ENCODE measurements around the gene ATP8A1.
"Not testable (repeated sequence)": the region's sequence is repeated elsewhere in the genome, so short reads cannot be mapped to it uniquely, and the experiment has no call there.

Gene ATP8A1

DNA sequence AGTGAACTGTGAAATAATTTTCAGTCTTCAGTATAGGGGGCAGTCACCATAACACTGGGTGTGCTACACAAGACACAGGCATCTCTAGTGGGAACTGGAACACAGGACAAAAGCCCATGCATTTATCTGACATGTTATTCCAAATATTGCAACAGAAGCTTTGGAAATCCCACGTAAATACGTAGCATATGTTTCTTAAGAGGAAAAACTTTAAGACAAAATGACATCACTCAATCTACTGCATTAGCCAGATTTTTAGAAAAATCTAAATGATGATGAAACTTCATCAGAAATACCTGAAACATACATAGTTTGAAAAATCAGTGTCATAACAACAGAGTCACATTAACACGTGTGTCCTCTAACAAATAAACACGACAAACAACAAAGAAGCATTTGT lies 245.1 kb downstream of the ATP8A1 start:
- no peak for DNase-seq (ENCODE audit: low read depth, low spot score)

DNA sequence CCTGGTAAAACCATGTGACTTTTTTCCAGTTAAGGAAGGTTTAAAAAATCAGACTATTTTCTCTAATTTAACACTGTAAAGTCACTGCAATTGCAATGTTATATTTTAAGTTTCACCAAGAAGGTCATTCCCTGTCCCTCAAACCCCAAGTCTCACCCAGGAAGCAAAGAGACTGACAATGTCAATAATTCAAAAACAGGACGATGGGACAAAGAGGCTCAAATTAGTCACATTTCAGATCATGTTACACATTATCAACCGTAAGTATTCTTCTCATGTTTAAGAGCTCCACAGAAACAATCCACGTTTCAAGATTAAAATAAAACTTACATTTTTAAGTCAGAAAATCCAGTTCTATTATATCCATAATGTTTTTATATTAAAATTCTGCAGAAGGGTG lies 246.5 kb downstream of the ATP8A1 start:
- DNase-seq (ENCODE audit: low read depth, low spot score): no peak

DNA sequence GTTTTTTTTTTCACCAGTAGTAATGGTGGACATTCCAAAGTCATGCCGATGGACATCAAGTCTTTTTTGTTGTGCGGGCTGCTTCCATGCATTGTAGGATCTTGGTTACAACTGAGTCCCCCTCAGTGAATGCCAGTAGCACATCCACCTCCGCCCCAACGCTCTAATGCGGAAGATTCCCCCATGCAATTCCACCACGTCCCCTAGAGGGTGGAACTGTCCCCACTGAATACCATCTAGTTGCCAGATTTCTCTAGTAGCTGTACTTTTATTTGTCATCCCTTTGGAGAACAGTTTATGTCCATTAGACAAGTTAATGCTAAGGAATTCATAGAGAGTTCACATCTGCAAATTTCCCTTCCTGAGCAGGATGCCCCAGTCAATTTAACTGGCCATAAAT lies 252.9 kb downstream of the ATP8A1 start:
- no peak for DNase-seq (ENCODE audit: low read depth, low spot score)

DNA sequence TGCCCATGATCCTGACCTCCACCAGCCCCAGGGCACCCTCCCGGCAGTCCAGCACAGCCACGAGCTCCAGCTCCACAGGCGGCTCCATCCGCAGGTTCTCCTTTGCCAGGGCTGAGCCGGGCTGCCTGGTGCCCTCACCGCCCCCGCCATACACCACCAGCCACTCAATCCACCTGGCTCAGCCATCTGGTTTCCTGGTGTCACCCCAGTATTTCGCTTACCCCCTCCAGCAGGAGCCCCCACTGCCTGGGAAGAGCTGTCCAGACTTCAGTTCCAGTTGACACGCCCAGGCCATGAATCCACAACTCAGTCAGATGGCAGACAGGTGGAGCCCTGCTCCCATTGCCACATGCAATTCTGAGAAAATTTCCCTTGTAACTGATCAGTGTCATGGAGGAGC lies 255.7 kb downstream of the ATP8A1 start:
- DNase-seq (ENCODE audit: low read depth, low spot score): no peak

DNA sequence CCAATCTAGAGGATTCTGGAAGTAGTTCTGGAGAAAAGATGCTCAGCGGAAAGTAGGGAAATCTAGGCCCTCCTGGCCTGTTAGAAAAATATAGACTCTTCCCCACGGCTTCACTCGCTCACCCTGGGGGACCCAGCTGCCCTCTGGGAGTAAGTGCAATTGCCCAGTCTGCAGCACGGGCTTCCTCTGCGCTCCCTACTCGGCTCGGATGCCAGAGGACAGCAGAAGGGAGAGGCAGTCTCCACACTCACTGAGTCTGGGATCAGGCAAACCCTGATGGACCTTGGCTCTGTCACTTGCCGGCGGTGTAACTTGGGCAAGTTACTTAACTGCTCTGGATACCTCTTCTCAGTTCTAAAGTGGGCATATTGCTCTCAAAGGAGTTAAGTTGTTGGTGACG lies 257.5 kb downstream of the ATP8A1 start:
- no peak for DNase-seq (ENCODE audit: low read depth, low spot score)

DNA sequence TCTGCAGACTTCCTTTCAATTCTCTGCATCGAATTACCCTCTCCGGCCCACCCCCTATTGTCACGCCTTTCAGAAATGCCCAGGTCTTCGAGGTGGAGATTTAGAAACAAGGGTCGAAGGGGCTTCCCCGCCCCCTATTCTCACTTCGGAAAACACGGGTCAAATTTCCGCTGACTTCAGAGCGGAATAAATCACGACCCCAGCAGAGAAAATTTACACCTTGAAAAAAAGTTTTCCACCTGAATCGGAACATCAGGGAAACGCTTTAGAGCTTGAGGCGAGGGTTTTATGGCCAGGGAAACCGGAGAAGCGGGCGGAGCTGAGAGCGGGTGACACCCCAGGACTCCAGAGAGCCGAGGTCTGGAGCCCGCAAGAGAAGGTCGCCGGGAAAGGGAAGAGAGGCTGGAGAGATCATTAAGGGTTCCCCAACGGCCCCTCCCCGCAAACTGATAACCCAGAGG lies 258.0 kb downstream of the ATP8A1 start:
- no peak for DNase-seq (ENCODE audit: low read depth, low spot score)

DNA sequence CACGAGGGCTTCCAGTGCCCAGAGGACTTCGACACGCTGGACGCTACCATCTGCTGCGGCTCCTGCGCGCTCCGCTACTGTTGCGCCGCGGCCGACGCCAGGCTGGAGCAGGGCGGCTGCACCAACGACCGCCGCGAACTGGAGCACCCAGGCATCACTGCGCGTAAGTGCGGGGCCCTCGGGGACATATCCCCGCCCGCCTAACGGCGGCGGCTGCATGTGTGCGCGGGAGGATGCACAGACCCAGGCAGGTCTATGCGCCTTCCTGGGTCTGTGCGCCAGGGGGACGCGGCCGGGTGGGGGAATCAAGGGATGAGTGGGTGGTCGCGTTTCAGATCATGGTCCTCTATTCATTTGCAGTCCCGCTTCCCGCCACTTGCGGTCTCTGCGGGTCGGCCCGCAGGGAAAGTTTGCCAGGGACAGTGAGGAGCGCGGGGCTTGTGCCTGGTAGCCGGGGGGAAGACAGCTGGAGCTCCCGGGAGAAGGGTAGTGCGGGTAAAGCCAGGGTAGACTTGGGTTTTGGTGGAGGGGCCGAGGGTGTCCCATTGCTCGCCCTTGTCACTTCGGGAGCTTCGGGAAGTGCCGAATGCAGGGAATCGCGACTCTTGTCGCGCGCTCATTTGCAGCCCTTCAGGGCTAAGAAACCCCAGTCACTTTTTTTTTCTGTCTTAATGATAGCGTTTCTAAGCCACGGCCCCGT lies 258.6 kb downstream of the ATP8A1 start:
- DNase-seq (ENCODE audit: low read depth, low spot score): no peak

DNA sequence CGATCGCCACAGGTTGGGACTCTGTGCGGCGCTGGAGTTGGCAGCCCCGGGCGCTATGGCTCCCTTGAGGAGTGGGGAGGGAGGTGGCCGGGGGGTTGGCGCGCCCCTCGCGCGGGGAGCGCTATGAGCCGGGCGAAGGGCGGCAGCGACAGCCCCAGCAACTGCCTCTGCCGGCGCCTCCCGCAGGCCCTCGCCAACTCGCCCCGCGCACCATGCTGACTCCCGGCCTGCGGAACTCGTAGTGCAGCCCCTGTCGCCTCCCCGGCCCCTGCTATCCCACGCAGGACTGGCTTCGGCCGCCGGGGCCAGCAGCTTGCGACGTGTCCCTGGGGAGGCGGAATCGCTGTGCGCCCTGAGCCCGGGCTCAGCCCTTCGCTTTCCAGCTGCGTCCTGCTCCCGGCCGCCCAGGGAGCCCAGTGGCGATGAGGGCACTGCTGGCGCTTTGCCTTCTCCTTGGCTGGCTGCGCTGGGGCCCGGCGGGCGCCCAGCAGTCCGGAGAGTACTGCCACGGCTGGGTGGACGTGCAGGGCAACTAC lies 259.2 kb downstream of the ATP8A1 start:
- DNase-seq (ENCODE audit: low read depth, low spot score): no peak

DNA sequence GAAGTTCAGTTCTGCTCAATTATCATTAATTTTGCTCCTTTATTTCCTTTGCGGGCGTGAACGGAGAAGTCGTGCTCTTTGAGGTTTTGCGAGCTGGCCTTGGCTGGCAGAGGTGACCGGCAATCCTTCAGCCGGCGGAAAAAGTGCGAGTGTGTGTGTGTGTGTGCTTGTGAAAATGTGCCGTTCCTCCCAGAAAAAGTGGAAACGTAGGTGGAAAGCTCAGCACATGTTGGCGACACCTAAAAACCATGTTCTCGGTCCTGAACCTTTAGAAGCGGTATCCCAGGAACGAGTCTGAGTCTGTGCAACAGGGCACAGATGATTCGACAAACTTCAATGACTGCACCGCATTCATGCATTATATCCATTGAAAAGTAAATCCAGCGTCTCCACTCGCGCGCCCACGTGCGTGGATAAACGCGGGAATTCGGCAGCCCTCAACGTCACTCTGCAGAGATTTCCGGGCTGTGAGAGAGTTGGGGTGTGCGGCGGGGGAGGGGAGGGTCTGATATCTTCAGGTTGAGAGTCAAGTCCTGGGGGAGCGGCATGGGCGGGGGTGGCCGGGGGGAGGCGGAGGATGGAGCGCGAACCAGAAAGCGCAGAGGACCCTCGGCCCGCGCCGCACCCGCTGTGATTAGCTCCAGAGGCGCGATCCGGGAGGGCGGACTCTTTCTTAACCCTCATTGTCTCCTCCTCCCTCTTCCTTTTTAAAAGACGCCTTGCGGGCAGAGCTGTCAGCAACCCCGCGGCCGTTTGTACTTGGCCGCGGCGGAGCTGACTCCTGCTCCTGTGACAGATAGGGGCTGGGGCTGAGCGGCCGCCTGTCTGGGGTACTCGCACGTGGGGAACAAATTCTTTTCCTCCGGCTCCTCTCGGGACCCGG lies 259.9 kb downstream of the ATP8A1 start, which contains the start of gene SHISA3:
TSS of gene SHISA3 (plus strand) at position 737 of the 883 bp plus-strand sequence. CDS start 569 bp downstream, outside the sequence.
- no peak for DNase-seq (ENCODE audit: low read depth, low spot score)

DNA sequence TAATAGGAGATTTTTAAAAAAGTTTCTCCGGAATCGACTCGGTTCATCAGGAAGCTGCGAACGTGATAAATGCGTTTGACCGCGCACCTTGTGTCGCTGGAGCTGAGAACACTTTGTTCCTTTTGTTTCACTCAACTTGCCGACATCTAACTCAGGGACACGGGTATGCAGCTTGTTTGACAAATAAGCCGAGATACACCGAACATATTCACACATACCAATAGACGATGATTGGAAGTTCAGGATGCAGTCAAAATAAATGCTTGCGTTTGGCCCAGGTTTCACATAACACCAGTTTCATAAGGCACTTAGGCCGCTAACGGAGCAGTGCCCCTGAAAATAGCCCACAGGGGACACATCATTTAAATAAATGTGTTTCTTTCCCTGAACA lies 260.5 kb downstream of the ATP8A1 start:
- DNase-seq (ENCODE audit: low read depth, low spot score): no peak

DNA sequence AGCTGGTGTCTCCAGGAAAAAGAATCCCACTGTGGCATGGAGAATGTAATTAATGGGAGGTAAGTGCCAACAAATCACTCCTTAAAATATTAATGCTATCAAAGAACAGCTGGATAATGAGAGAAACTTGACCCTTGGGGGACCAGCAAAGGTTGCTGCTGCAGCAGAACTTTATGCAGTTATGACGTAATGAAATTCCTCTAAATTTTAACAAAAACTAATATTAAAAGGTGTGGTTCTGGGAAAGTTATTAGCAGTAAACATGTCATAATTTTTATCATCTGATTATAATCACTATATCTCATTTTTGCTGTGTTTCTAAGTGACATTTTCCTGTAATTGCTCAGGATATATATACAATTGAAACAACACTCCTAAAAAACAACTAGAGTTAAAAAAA lies 261.3 kb downstream of the ATP8A1 start:
- DNase-seq (ENCODE audit: low read depth, low spot score): no peak

DNA sequence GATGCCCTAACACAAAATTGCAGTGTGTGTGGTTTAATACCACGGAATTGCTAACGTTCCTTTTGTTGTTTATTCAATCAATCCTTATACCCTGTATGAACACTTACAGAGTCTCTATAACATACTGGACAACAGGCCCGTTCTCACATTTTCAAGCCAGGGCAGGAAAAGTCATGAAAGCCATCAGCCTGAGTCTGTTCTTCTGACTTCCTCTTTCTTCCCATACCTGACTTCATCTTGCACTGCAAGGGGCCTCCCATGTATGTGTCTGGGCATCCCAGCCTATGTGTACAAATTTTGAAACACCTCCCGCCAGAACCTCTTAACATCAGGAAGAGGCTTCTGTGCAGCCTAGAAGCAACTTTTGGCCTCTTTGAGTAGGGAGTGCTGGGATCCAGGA lies 264.5 kb downstream of the ATP8A1 start:
- no peak for DNase-seq (ENCODE audit: low read depth, low spot score)

DNA sequence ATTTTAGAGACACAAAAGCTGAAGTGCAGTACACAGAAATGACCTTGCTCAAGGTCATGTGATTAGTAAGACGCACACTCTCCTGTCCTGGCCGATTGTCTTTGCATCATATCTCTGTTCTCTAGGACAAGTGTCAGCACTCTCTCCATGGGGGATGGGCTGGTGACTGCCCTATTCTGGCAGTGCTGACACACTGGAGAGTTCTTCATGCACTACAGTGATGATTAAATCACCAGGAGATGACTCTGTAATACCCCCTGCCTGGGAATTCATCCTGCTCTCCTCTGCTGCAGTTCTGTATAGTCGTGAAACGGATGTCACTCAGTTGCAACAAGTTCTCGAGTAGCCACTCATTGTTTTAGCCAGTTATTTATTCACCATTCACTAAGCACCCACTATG lies 264.9 kb downstream of the ATP8A1 start:
- DNase-seq (ENCODE audit: low read depth, low spot score): no peak

DNA sequence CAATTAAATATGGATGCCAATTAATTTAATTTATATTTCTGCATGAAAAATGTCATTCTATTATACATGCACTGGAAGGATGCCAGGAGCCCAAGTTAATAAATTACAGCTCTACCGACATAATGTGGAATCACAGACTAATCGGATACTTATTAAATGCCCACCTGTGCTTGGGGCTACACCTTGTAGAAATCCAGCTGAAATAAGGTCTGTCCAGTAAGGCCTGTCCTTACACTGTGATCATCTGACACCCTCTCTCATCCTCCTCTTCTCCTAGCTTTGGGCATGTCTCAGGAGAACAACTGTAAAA lies 265.6 kb downstream of the ATP8A1 start:
- DNase-seq (ENCODE audit: low read depth, low spot score): no peak

DNA sequence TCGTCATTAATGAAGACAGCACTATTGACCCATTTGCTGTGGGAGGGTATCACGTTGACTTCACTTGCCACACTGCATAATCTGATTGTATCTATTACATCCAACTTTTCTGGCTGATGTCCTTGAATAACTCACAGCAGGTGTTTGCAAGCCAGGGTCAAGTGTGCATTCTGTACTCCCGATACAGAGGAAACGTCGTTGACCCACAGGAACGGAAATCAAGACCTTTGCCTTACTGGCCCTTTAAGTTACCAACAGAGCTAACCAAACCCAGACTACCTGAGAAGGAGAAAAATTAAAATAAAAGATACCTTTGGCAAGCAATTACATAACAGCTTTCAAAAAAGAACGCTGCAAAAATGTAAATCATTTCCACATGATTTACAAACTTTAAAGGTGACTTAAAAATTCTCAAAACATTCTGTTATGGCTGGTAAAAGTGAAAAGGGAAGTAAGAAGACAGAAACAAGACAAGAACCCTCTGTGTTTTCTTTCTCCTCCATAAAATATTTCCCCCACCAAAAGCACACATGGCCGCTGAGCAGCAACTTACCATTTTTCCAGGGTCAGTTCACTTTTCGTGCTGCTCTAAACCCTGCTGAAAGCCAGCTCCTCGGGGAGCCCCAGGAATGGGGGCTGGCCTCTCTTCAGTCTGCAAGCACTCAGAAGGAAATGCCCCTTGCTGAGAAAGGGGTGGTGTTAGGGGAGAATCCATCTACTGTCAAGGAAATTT lies 266.1 kb downstream of the ATP8A1 start:
- no peak for DNase-seq (ENCODE audit: low read depth, low spot score)

DNA sequence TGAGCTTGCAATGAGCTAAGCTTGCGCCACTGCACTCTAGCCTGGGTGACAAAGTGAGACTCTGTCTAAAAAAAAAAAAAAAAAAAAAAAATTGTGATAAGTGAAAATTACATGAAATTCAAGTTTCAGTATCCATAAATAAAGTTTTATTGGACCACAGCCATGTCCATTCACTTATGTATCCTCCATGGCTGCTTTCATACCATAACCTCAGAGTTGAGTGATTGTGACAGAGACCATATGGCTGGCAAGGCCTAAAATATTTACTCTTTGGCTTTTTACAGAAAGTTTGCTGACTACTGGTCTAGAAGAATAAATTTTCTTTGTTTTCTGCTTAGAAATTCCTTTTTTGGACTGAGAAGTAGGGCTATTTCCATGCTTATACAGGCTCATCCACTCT lies 271.4 kb downstream of the ATP8A1 start:
- DNase-seq (ENCODE audit: low read depth, low spot score): no peak

DNA sequence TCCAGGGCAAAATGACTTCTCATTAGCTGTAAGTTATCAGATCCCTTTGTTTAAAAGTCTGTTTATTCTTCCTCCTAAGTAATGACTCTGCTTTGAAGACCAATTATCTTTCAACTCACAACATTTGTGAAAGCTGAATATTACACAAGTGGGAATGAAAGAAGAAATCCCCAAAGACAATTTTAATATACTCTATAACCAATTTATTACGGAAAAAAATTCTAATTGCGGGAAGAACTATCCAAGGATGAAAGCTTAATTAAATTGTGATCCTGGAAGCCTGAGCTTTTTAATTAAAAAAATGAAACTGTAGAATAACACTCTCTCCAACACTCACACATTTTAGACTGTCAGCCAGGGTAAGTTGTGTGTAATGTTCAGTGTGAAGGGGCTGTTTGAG lies 275.2 kb downstream of the ATP8A1 start:
- no peak for DNase-seq (ENCODE audit: low read depth, low spot score)

DNA sequence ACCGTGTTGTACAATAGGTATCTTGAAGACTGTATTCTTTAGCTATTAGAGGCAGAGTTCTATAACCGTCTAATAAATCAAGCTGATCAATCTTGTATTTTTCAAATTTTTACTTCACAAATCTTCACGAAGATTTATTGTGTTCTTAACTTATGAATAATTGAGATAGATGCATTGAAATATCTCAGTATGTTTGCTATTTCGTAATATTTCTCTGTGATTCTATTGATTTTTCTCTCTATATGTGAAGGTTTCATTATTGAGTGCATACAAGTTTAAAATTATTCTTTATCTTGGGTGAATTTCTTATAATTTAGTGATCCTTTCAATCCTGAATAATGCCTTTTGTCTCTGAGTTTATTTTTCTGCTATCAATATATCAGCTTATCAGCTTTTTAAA lies 279.4 kb downstream of the ATP8A1 start:
- DNase-seq (ENCODE audit: low read depth, low spot score): no peak

DNA sequence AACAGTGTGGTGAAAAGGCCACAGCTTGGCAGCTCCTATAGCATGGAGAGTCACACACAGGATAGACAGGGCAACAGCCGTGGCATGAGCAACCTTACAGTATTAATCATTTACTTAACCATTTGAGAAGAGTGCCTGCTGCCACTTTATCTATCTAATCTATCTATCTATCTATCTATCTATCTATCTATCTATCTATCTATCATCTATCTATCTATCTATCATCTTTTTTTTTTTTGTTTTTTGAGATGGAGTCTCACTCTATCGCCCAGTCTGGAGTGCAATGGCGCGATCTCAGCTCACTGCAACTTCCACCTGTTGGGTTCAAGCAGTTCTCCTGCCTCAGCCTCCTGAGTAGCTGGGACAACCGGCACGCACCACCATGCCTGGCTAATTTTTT lies 284.6 kb downstream of the ATP8A1 start:
- DNase-seq (ENCODE audit: low read depth, low spot score): not testable (repeated sequence)

DNA sequence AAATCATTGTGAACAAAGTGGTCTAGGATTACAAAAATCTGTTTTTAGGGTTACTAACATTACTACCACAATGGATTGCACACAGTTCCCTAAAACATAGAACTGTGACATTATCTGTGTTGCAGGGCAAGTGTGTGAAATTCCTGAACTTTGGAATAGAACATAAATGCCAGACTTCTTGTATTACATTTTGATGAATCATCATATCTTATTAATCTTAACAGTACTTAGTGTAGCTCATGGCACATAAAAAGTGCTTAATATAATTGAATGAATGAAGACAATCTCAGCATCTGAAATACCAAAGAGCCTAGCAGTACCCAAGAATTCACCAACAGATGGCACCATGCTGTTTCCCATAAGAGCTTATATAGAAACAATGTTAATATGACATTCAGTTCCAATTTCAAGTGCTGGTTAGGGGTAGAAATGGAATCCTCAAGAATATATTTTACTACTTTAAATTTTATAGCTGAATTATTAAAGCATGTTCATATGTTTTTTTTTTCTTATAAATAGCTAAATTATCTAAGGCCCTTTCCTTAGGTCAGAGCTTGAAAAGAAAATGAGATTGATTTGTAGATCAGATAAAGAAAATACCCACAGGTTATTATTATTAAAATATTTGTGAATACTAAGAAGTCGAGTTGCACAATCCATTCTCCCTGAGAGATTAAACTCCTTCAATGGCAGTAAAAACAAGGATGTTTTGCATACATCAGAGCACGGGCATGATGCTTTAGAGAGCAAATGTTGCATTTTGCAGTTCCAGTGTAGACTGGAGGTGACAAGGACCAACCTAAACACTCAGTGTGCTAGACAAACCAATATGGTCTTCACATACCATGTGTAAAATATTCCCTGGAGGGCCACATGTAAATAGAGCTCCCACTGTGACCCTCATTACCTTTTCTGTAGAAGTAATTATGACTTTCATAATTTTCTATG lies 285.3 kb downstream of the ATP8A1 start:
- peak; percentile 18 for DNase-seq (ENCODE audit: low read depth, low spot score)

DNA sequence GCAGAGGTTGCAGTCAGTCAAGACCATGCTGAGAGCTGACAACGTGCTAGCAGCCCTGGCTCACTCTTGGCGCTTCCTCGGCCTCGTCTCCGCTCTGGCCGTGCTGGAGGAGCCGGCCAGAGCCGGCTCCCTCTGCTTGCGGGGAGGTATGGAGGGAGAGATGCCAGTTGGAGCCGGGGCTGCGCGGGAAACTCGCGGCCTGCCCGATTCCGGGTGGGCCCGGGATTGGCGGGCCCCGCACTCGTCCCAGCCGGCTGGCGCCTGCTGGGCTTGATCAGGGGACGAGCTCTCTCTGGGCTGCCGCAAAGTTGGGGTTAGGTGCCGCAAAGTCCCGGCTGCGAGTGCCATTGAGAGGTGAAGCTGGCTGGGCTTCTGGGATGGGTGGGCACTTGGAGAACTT lies 287.4 kb downstream of the ATP8A1 start:
- no peak for DNase-seq (ENCODE audit: low read depth, low spot score)

Data from smooth muscle cell of the brain vasculature (primary cell).